Colonic mucosa (tissue), 4 donors: ENCODE results near the gene RTP4. TPM values are rescaled to one million over a fixed set of nuclear protein-coding genes. Genes with fewer than 3 reads are reported as not detected.

Source experiments
- DNase-seq: peaks from one replicate; pipeline ENCODE4 v3.0.0-alpha.2; 2020
- H3K27ac ChIP-seq: fragments of 200-600 bp; one replicate; pipeline ENCODE4 v1.8.0; 2021
- H3K27me3 ChIP-seq: fragments of 200-600 bp; one replicate; pipeline ENCODE4 v1.8.0; 2021
- H3K36me3 ChIP-seq: fragments of 200-600 bp; one replicate; pipeline ENCODE4 v1.8.0; 2021
- H3K4me1 ChIP-seq: fragments of 200-600 bp; one replicate; pipeline ENCODE4 v1.8.0; 2021; ENCODE audit warnings: mild to moderate bottlenecking
- H3K4me3 ChIP-seq: fragments of 200-600 bp; one replicate; pipeline ENCODE4 v1.8.0; 2021
- H3K9ac ChIP-seq, 2 donors: one replicate each; pipeline ENCODE4 v1.7.0; 2013; ENCODE audit warnings: control low read depth in 2 of 2, low read depth in 2 of 2, low read length in 2 of 2
- H3K9me3 ChIP-seq: fragments of 200-600 bp; one replicate; pipeline ENCODE4 v1.8.0; 2021
- intact Hi-C: fragments of 100-400 bp; cut with DNase I; formaldehyde crosslinking; loops from one replicate; pipeline ENCODE4 v1.14.1; 2022
- total RNA-seq, 2 donors: library from RNA; stranded (reverse); fragmentation: NEBNext Ultra II Directional in 1 of 2; extraction: Animal tissue kit (Norgen Biotek cat#: 25700) in 1 of 2; gene quantifications; one replicate each; pipeline ENCODE4 v1.2.1, GENCODE V29; 2021
- TF ChIP-seq, protein P1 (sequence below): fragments of 200-600 bp; IDR thresholded peaks from one replicate; pipeline ENCODE4 v1.8.0; 2022; ENCODE audit warnings: antibody characterized with exemption, mild to moderate bottlenecking
- donor health status: healthy.
- donor health status: DM: no; HTN: no; CAD: no.
- donor health status: DM: no; HTN: no; CAD: no.

Gene RTP4
- total RNA-seq, 2 donors from 2014 or later, result 4.3 to 5.3 TPM

DNA sequence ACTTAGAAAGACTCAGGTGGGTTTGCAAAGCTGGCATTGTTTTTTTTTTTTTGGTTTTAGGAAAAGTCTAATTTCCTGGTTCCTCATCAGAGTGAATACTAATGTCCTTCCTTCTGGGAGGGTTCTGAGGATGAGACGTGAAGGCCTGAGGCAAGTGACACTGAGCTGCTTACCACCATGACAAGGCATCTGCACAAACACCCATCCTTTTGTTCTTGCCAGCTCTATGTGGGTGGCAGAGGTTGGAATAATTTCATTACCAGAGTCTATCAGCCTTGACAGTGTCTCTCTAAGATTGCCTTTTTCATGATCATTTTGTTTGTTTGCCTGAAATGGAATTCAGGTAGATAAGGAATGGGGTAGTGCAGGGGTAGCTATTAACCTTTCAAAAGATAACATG is 17.1 kb downstream of the RTP4 start:
- H3K4me1 ChIP-seq, result no peaks in the 10 kb centered on the region
- no peaks in the 10 kb centered on the region for H3K9me3 ChIP-seq
- H3K27me3 ChIP-seq, result no peaks in the 10 kb centered on the region
- H3K9ac ChIP-seq, result no peak overlapping the region
- DNase-seq, result no peak
- H3K4me3 ChIP-seq, result no peak overlapping the region
- TF ChIP-seq, protein P1, sequence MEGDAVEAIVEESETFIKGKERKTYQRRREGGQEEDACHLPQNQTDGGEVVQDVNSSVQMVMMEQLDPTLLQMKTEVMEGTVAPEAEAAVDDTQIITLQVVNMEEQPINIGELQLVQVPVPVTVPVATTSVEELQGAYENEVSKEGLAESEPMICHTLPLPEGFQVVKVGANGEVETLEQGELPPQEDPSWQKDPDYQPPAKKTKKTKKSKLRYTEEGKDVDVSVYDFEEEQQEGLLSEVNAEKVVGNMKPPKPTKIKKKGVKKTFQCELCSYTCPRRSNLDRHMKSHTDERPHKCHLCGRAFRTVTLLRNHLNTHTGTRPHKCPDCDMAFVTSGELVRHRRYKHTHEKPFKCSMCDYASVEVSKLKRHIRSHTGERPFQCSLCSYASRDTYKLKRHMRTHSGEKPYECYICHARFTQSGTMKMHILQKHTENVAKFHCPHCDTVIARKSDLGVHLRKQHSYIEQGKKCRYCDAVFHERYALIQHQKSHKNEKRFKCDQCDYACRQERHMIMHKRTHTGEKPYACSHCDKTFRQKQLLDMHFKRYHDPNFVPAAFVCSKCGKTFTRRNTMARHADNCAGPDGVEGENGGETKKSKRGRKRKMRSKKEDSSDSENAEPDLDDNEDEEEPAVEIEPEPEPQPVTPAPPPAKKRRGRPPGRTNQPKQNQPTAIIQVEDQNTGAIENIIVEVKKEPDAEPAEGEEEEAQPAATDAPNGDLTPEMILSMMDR, result no peak
- intact Hi-C loops, result no loop called here
- no peaks in the 10 kb centered on the region for H3K36me3 ChIP-seq
- H3K27ac ChIP-seq, result no peak overlapping the region

DNA sequence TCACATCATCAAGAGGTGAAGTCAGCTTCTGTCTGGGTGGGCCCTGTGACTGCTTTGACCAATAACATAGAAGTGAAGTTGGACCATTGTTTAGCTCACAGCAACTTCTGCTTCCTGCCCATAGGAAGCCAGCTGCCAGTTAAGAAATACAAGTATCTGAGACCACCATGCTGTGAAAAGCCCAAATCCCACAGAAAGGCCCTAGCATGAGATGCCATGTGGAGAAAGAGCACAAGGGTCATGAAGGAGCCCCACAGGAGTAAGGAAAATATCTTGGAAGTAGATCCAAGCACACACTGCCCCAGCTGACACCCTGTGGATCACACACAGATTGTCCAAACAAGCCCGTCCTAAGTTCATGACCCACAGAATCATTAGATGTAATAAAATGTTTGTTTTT is 28.5 kb downstream of the RTP4 start:
- Histone ChIP-seq H3K27me3 (no peaks in the 10 kb centered on the region), H3K9me3 (no peaks in the 10 kb centered on the region), H3K4me1 (no peaks in the 10 kb centered on the region), H3K27ac (no peak overlapping the region), H3K9ac (no peak overlapping the region), H3K36me3 (no peaks in the 10 kb centered on the region), H3K4me3 (no peak overlapping the region)
- intact Hi-C loops, result no loop called here
- TF ChIP-seq, protein P1, result no peak
- DNase-seq, result no peak

DNA sequence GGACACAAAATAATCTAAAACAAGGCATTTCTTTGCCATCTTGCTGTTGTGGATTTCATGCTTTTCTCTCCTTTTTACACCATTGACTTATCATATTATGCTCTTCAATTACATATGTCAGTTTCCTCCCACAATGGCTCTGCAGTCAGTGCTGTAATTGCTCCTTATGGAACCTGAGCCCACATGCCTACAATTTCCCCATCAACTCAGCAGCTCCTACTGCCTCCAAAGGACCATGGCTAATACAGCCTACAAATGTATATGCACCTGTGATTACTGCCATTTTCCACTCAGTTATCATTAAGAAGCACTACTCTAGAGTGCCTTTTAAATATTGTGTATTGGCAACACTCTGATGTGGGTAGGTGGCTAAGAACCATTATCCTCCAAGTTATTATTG is 30.8 kb downstream of the RTP4 start:
- Histone ChIP-seq H3K27ac (no peak overlapping the region), H3K36me3 (no peaks in the 10 kb centered on the region), H3K4me3 (no peak overlapping the region), H3K4me1 (no peaks in the 10 kb centered on the region), H3K9me3 (no peaks in the 10 kb centered on the region), H3K27me3 (no peaks in the 10 kb centered on the region), H3K9ac (no peak overlapping the region)
- no peak for DNase-seq
- intact Hi-C loops, result no loop called here
- TF ChIP-seq, protein P1, result no peak

DNA sequence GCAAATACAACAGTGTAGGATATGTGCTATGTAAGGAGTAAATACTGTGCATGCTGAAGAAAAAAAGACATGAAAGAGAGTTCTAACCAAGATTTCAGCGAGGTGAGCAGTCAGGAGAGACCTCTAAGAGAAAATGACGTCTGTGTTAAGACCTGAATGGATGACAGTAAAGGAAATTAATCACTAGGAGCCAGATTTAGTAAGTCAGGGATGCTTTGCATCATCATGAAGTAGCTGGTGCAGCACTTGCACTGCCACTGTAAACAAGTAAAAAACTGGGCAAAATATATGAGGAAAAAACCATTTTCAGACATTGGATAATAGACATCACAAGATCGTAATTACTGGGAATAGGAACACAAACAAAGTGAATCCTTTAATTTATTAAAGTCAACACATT is 32.6 kb downstream of the RTP4 start:
- no peaks in the 10 kb centered on the region for H3K4me1 ChIP-seq
- TF ChIP-seq, protein P1, result no peak
- DNase-seq, result no peak

DNA sequence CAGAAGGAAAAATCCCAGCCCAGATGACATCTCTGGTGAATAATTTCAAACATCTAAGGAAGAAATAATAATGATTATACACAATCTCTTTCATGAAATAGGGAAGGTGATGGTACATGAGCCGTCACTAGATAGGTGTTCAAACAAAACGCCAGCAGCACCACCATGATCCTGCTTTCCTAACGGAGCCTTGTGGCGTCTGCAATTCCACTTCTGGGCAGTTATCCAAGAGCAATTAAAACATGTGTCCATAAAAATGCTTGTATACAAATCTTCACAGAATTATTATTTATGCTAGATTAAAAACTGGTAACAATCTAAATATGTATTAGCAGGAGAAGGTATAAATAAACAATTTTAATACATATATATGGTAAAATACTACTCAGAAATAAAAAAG is 33.7 kb downstream of the RTP4 start:
- TF ChIP-seq, protein P1, result no peak
- H3K9me3 ChIP-seq, result no peaks in the 10 kb centered on the region
- no peaks in the 10 kb centered on the region for H3K4me1 ChIP-seq
- intact Hi-C loops, result no loop called here
- H3K9ac ChIP-seq, result no peak overlapping the region
- DNase-seq, result no peak
- H3K36me3 ChIP-seq, result no peaks in the 10 kb centered on the region
- H3K4me3 ChIP-seq, result no peak overlapping the region
- no peak overlapping the region for H3K27ac ChIP-seq
- H3K27me3 ChIP-seq, result no peaks in the 10 kb centered on the region

More for the DNA sequence above, 32.6 kb downstream of the RTP4 start:
- H3K27me3 ChIP-seq, result no peaks in the 10 kb centered on the region
- H3K9ac ChIP-seq, result no peak overlapping the region
- no peaks in the 10 kb centered on the region for H3K36me3 ChIP-seq
- no peak overlapping the region for H3K27ac ChIP-seq
- intact Hi-C loops, result no loop called here
- H3K9me3 ChIP-seq, result no peaks in the 10 kb centered on the region
- H3K4me3 ChIP-seq, result no peak overlapping the region

DNA sequence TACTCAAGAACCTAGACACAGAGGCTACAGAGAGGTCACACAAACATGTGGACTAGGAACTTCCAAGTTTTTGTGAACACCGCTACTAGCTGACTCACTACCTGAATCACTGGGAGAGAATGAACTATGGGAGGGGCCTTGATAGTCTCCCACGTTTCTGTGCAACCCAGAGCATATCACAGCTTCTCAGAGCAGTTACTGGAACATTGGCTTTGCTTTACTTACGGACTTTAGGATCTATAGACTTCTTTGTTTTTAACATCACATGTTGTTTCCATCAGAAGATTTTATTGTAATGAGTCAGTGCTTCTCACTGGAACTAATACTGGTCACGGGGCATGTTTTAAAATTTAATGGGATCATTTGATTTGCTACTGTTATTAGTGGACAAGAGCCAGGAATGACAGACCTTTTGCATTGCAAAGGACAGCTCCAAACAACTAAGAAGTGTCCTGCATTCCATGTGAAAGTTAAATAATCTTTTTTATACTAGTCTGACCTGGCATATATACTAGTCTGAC is 35.6 kb downstream of the RTP4 start:
- Histone ChIP-seq H3K4me3 (no peak overlapping the region), H3K9ac (no peak overlapping the region), H3K27ac (no peak overlapping the region), H3K9me3 (no peaks in the 10 kb centered on the region), H3K36me3 (no peaks in the 10 kb centered on the region), H3K27me3 (no peaks in the 10 kb centered on the region), H3K4me1 (no peaks in the 10 kb centered on the region)
- DNase-seq, result no peak
- TF ChIP-seq, protein P1, result no peak
- intact Hi-C loops, result no loop called here
